DMS53 (cell line): ENCODE measurements around the gene PRKAG2.

Experiments
- DNase-seq: peaks from one replicate; lab custom pipeline; 2025; lab: John Stamatoyannopoulos, UW

The PRKAG2 gene

DNA sequence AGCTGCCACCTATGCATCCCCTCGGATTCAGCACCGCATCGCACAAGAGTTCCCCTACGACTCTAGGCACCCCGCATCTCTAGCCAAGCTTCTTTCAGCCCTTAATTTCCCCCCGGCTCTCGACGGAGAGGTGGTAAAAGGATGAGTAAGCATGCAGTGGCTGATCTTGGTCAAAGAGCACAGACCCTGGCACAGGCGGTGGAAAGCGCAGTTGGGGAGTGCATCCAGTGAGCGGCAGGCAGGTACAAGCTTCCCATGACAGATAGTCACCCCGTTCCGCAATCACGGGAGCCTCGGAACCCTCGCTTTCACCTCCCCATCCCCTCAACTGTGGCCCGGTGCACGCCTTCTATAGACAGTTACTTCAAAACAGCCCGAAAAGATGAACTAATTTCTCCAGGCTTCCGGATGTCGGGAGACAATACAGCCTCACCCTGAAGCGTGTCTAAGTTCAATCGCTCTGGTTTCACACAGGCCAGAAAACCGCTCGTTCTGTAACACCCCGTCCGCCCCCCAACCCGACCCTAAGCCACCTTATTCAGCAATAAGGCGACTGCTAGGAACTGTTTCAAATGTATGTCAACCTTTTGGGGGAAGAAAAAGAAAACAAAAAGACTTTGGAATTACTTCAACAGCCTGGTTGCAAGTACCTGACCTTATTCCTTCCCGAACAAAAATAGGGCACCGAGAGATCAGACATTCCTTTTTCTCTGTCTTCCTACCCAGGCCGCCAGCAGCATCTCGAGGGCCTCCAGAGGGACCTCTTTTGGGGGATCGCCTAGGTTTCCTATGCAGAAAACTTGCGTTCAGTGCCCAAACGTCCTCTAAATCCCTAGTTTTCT, 358.6 kb downstream of the PRKAG2 start:
- DNase-seq: peak; percentile 81

GRCh38 chr7:151517601-151518104, 359.3 kb downstream of the PRKAG2 start:
- no peak for DNase-seq

GRCh38 chr7:151515276-151515565, 361.7 kb downstream of the PRKAG2 start:
- DNase-seq: no peak

DNA sequence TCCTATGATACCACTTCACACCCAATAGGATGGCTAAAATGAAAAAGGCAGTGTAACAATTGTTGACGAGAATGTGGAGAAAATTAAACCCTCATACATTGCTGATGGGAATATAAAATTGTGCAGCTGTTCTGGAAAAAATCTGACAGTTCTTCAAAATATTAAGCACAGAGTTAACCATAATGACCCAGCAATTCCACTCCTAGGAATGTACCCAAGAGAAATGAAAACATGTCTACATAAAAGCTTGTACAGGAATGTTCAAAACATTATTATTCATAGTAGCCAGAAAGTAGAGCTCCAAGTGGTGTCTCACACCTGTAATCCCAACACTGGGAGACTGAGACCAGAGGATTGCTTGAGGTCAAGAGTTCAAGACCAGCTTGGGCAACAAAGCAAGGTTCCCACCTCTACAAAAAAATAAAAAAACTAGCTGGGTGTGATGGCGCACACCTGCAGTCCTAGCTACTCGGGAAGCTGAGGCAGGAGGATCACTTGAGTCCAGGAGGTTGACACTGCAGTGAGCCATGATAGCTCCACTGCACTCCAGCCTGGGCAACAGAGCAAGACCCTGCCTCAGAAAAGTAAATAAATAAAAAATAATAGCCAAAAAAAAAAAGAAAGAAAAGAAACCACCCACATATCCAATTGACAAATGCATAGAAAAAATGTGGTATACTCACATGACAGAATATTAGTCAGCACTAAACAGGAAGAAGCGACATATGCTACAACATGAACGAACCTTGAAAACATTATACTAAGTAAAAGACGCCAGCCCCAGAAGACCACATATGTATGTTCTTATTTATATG, 362.2 kb downstream of the PRKAG2 start:
- no peak for DNase-seq

DNA sequence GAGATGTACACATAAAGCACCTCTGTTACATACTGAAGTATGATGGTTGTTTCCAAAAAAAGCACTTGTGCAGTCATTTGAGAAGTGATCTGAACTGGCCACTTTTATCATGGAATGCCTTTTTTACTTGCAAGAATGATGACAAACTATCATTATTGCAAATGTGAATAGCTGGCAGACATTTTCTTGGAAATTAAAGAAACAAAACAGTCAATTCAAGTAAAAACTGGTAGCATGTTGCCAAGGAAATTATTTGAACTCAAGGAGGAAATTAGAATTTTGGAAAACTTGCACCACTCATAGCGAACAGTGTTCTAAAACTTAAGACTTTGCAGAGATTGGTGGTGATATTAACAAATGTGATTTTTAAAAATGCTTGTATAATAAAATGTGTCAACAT, 363.8 kb downstream of the PRKAG2 start:
- no peak for DNase-seq

DNA sequence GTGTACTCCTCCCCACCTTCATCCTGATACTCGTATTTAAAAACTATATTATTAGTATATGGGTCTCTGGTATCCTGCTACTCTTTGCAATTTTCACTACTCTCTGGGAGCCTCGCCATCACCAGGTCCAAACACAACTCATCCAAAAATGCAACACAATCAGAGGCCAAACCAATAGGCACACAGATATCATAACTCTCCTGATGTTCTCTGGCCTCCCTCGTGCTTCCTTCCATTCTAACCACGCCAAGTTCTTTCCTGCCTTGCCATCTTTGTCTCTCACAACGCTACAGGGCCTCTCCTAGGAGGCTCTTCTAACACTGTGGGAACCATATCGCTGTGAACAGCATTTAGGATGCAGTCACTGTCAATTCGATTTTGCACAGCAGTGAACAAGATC, 364.6 kb downstream of the PRKAG2 start:
- no peak for DNase-seq

DNA sequence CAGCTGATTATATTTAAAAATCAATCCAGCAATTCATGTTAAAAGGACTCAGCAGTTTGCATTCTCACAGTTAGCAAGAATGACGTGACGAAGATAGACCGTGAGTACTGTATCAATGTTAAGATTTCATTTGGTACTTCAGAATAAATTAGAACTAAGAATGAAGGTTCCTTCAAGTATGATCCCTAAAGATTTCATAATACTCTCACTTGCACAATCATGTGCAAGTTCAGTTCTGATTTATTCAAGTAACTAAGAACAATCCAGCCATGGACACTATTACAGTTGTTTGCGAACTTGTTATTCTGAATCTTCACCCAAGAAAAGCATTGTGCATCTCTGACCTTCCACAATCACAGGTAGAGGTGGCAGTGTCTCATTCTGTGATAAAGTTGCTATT, 365.0 kb downstream of the PRKAG2 start:
- no peak for DNase-seq

DNA sequence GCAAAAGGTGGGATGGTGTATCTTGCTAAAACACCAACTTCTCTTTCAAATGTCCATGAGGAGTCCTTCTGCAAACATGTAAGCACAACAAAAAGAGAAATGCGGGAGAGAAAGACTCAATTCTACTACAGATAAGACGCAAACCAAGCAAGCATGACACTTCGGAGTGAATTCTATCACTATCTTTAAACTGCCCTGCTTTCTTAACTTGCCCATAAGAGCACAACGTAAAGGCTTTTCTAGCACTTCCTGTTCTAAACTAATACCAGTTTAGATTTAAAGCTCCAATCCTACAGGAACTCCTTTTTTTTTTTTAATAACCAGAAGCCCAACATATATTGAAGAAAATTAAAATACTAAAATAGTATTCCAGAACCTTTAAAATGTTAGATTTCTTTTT, 365.6 kb downstream of the PRKAG2 start:
- no peak for DNase-seq

GRCh38 chr7:151509670-151510333, 367.1 kb downstream of the PRKAG2 start:
- DNase-seq: no peak

- DNase-seq: no peak
These were observed 367.9 kb downstream of the PRKAG2 start for GRCh38 chr7:151508991-151509390.

DNA sequence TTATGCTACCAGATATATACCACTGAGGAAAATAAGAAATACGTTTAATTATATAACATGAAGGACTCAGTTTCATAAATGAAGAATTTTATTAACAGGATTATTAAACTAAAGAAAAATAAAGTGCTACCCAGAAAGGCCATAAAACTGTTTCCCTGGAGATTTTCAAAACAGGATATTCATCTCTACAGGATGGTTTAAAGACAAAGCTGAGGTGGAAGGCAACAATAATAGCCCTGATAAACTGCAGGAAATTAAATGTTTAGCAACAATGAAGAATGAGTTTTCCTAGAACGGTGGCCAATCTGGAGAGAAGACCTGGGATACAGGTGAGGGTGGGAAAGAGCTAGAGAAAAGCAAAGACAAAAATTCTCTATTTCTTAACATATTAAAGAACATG, 369.1 kb downstream of the PRKAG2 start:
- no peak for DNase-seq

DNA sequence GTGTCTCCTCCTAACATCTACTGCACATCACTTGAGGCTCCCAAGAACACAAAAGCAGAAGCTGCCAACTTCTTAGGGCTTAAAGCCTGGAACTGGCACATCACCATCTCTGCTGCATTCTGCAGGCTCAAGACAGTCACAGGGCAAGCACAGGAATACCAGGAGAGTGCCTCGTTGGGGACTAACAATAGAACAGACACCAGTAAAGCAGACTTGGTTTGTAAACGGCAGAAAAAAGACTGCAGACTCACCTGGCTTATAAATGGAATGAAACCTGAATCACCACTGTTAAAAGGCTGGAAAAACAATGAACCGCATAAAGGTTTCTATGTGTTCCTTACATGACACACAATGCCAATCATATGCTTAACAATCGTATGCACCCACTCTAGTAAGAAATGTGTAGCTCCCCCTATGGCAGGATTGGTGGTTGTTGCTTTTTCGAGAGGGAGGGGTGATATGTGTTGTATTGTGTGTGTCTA, 370.0 kb downstream of the PRKAG2 start:
- DNase-seq: peak; percentile 40
